ENCODE measurements around the gene PTP4A2. TPM values are rescaled to one million over a fixed set of nuclear protein-coding genes. Genes with fewer than 3 reads are reported as not detected.
A peak's percentile ranks its signal among the peaks of the same experiment; 100 is the strongest.

PTP4A2 gene
- total and polyA plus RNA-seq, 2 of the 13 experiments (the other 11 are each of a cell fraction or from before 2014, with no cell fraction given) = 173 to 225 TPM

GRCh38 chr1:31939484-31940329 is 1.5 kb upstream of the PTP4A2 start (continued):
- TF ChIP-seq KLF9 (CRISPR knock-in tag; IDR thresholded peaks at IDR 0.05; ENCODE audit: low read depth) (no peak), ZNF446 (CRISPR knock-in tag; IDR thresholded peaks at IDR 0.05) (no peak), ZNF879 (CRISPR knock-in tag; IDR thresholded peaks at IDR 0.05) (no peak), NAIF1 (CRISPR knock-in tag; IDR thresholded peaks at IDR 0.05; ENCODE audit: borderline replicate concordance) (no peak), CEBPB (IDR thresholded peaks at IDR 0.05; ENCODE audit: borderline replicate concordance, low read depth, low read length) (peak; percentile 98), ZNF180 (CRISPR knock-in tag; IDR thresholded peaks at IDR 0.05; ENCODE audit: borderline replicate concordance, low read depth) (no peak), DNMT3B (CRISPR knock-in tag; conservative IDR thresholded peaks at IDR 0.05) (no peak), MTF1 (CRISPR knock-in tag; IDR thresholded peaks at IDR 0.05) (no peak), PPARG (CRISPR knock-in tag; conservative IDR thresholded peaks at IDR 0.05) (no peak), ZNF564 (CRISPR knock-in tag; IDR thresholded peaks at IDR 0.05) (no peak), CREB1 (IDR thresholded peaks at IDR 0.05) (no peak), CREB1 (CRISPR knock-in tag; IDR thresholded peaks at IDR 0.05) (peak; percentile 80), MLLT10 (CRISPR knock-in tag; IDR thresholded peaks at IDR 0.05) (no peak), CEBPG (CRISPR knock-in tag; IDR thresholded peaks at IDR 0.05) (peak; percentile 88), ZNF850 (CRISPR knock-in tag; conservative IDR thresholded peaks at IDR 0.05) (no peak), SOX5 (CRISPR knock-in tag; IDR thresholded peaks at IDR 0.05; ENCODE audit: borderline replicate concordance) (peak; percentile 45; the same call in 1 of the 2 replicates), MXD4 (CRISPR knock-in tag; IDR thresholded peaks at IDR 0.05) (0 out of 2 replicates have a peak, but pooled peaks have one; percentile 49), ZMYM4 (CRISPR knock-in tag; IDR thresholded peaks at IDR 0.05) (0 out of 2 replicates have a peak, but pooled peaks have one; percentile 22), HDAC2 (CRISPR knock-in tag; IDR thresholded peaks at IDR 0.05) (no peak; the same call in 1 of the 2 replicates)
- TF ChIP-seq, protein P1, sequence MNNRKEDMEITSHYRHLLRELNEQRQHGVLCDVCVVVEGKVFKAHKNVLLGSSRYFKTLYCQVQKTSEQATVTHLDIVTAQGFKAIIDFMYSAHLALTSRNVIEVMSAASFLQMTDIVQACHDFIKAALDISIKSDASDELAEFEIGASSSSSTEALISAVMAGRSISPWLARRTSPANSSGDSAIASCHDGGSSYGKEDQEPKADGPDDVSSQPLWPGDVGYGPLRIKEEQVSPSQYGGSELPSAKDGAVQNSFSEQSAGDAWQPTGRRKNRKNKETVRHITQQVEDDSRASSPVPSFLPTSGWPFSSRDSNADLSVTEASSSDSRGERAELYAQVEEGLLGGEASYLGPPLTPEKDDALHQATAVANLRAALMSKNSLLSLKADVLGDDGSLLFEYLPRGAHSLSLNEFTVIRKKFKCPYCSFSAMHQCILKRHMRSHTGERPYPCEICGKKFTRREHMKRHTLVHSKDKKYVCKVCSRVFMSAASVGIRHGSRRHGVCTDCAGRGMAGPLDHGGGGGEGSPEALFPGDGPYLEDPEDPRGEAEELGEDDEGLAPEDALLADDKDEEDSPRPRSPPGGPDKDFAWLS (CRISPR knock-in tag; IDR thresholded peaks at IDR 0.05; ENCODE audit: borderline replicate concordance) = no peak
- TF ChIP-seq, protein P2, sequence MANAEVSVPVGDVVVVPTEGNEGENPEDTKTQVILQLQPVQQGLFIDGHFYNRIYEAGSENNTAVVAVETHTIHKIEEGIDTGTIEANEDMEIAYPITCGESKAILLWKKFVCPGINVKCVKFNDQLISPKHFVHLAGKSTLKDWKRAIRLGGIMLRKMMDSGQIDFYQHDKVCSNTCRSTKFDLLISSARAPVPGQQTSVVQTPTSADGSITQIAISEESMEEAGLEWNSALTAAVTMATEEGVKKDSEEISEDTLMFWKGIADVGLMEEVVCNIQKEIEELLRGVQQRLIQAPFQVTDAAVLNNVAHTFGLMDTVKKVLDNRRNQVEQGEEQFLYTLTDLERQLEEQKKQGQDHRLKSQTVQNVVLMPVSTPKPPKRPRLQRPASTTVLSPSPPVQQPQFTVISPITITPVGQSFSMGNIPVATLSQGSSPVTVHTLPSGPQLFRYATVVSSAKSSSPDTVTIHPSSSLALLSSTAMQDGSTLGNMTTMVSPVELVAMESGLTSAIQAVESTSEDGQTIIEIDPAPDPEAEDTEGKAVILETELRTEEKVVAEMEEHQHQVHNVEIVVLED (CRISPR knock-in tag; IDR thresholded peaks at IDR 0.05; ENCODE audit: borderline replicate concordance) = no peak
- TF ChIP-seq, protein P3, sequence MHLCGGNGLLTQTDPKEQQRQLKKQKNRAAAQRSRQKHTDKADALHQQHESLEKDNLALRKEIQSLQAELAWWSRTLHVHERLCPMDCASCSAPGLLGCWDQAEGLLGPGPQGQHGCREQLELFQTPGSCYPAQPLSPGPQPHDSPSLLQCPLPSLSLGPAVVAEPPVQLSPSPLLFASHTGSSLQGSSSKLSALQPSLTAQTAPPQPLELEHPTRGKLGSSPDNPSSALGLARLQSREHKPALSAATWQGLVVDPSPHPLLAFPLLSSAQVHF (CRISPR knock-in tag; IDR thresholded peaks at IDR 0.05) = no peak
- TF ChIP-seq, protein P4, sequence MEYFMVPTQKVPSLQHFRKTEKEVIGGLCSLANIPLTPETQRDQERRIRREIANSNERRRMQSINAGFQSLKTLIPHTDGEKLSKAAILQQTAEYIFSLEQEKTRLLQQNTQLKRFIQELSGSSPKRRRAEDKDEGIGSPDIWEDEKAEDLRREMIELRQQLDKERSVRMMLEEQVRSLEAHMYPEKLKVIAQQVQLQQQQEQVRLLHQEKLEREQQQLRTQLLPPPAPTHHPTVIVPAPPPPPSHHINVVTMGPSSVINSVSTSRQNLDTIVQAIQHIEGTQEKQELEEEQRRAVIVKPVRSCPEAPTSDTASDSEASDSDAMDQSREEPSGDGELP (IDR thresholded peaks at IDR 0.05; ENCODE audit: borderline replicate concordance, low read depth) = peak; percentile 51; the same call in 1 of the 2 replicates
- TF ChIP-seq, protein P5, sequence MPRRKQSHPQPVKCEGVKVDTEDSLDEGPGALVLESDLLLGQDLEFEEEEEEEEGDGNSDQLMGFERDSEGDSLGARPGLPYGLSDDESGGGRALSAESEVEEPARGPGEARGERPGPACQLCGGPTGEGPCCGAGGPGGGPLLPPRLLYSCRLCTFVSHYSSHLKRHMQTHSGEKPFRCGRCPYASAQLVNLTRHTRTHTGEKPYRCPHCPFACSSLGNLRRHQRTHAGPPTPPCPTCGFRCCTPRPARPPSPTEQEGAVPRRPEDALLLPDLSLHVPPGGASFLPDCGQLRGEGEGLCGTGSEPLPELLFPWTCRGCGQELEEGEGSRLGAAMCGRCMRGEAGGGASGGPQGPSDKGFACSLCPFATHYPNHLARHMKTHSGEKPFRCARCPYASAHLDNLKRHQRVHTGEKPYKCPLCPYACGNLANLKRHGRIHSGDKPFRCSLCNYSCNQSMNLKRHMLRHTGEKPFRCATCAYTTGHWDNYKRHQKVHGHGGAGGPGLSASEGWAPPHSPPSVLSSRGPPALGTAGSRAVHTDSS (CRISPR knock-in tag; conservative IDR thresholded peaks at IDR 0.05) = no peak

Data from HepG2 (cell line).